Vagina (tissue), 2 donors: Measurements from ENCODE around the gene MPIG6B.

Experiments used
- POLR2A ChIP-seq, 2 donors: fragments of 450-650 bp; IDR thresholded peaks; one replicate each; pipeline ENCODE4 v1.6.1; 2017; ENCODE audit warnings: antibody characterized with exemption in 2 of 2, mild to moderate bottlenecking in 2 of 2, moderate library complexity in 2 of 2
- POLR2AphosphoS5 ChIP-seq, 2 donors: sonication (generic); formaldehyde crosslinking; IDR thresholded peaks; one replicate each; pipeline ENCODE4 v1.9.0; 2017; ENCODE audit warnings: antibody characterized with exemption in 2 of 2, mild to moderate bottlenecking in 2 of 2, low read depth in 1 of 2; ENCODE audit not compliant: insufficient read depth in 1 of 2

DNA sequence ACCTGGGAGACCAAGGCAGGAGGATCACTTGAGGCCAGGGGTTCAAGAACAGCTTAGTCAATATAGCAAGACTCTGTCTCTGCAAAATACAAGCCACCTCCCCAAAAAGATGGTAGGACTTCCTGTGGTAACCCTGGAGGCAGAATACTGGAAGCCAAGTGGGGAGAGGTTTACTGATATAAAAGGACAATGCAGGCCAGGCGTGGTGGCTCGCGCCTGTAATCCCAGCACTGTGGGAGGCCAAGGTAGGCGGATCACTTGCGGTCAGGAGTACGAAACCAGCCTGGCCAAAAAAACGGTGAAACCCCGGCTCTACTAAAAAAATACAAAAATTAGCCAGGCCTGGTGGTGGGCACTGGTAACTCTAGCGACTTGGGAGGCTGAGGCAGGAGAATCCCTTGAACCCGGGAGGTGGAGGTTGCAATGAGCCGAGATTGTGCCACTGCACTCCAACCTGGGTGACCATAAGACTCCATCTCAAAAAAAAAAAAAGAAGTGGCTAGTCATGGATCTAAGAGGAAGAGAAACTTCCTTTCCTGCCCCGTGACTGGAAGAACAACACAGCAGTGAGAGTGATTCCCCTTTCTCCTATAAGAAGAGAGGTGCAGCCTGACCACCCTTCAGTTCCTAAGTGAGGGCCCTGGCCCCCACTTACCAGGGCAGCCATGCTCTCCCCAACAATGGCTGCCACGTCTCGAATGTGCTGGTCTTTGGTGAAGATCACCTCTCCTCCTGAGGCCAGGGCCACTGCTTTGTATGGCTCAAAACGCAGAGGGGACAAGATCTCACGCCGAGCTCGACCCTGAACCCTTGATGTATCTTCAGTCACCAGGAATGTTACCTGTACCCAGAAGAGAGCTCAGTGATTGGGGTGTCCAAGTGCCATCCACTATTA, 45.4 kb downstream of the MPIG6B start:
- TF ChIP-seq POLR2A (IDR thresholded peaks at IDR 0.05) (no peak), POLR2AphosphoS5 (IDR thresholded peaks at IDR 0.05; ENCODE audit: insufficient read depth in 1 of 2, low read depth in 1 of 2) (no peak)
